ENCODE data around the gene ATXN7. TPM values are rescaled to one million over a fixed set of nuclear protein-coding genes. Genes with fewer than 3 reads are reported as not detected.

The ATXN7 gene
- total RNA-seq, 4 donors from 2014 or later: 6.1 to 28.2 (median 20.2) TPM

GRCh38 chr3:63855333-63855940, 8.2 kb upstream of the ATXN7 start:
- TF ChIP-seq POLR2A (IDR thresholded peaks at IDR 0.05): no peak
- no peak for TF ChIP-seq CTCF (IDR thresholded peaks at IDR 0.05)
- intact Hi-C loops (cut with DNase I): no loop called here
- Histone ChIP-seq H3K27me3 (no peaks in the 10 kb centered on the region), H3K27ac (peak overlapping the region in 2 of 4 donors; percentile 12 to 61), H3K36me3 (no peaks in the 10 kb centered on the region), H3K9me3 (no peaks in the 10 kb centered on the region), H3K4me3 (no peak overlapping the region), H3K4me1 (peaks cover 0 to 18% (median 9%) of the 10 kb centered on the region in 3 donors)
- no peak for DNase-seq
- 7 to 12% methylated on average over 1 of the region's 1 CpG for WGBS, 2 donors

- WGBS, 2 donors: 74% methylated on average over 2 of the region's 2 CpGs
- DNase-seq: no peak
- TF ChIP-seq POLR2A (IDR thresholded peaks at IDR 0.05): no peak
- TF ChIP-seq CTCF (IDR thresholded peaks at IDR 0.05): no peak
- H3K4me1 ChIP-seq: peaks cover 3 to 35% (median 9%) of the 10 kb centered on the region in 3 donors
- no peak overlapping the region for H3K27ac ChIP-seq
- no peaks in the 10 kb centered on the region for H3K27me3 ChIP-seq
- no peaks in the 10 kb centered on the region for H3K9me3 ChIP-seq
- no peaks in the 10 kb centered on the region for H3K36me3 ChIP-seq
- intact Hi-C loops (cut with DNase I): no loop called here
- H3K4me3 ChIP-seq: no peak overlapping the region
Measured at GRCh38 chr3:63857311-63857710, 6.4 kb upstream of the ATXN7 start.

GRCh38 chr3:63860776-63861175, 2.9 kb upstream of the ATXN7 start:
- Histone ChIP-seq H3K9me3 (no peaks in the 10 kb centered on the region), H3K27me3 (no peaks in the 10 kb centered on the region), H3K27ac (no peak overlapping the region), H3K4me3 (no peak overlapping the region), H3K4me1 (peaks cover 7 to 43% (median 15%) of the 10 kb centered on the region in 3 donors), H3K36me3 (no peaks in the 10 kb centered on the region)
- no peak for TF ChIP-seq POLR2A (IDR thresholded peaks at IDR 0.05)
- TF ChIP-seq CTCF (IDR thresholded peaks at IDR 0.05): no peak
- 85 to 87% methylated on average over 3 of the region's 3 CpGs for WGBS, 2 donors
- intact Hi-C loops (cut with DNase I): no loop called here
- DNase-seq: no peak

- no peak for DNase-seq
- H3K4me3 ChIP-seq: no peak overlapping the region
- no peaks in the 10 kb centered on the region for H3K27me3 ChIP-seq
- H3K4me1 ChIP-seq: peaks cover 3 to 40% (median 15%) of the 10 kb centered on the region in 3 donors
- no peaks in the 10 kb centered on the region for H3K9me3 ChIP-seq
- no peaks in the 10 kb centered on the region for H3K36me3 ChIP-seq
- 81 to 94% methylated on average over 5 of the region's 5 CpGs for WGBS, 2 donors
- no peak overlapping the region for H3K27ac ChIP-seq
- intact Hi-C loops (cut with DNase I): no loop called here
- TF ChIP-seq CTCF (IDR thresholded peaks at IDR 0.05) (no peak), POLR2A (IDR thresholded peaks at IDR 0.05) (no peak)
Measured at GRCh38 chr3:63861306-63861705, 2.4 kb upstream of the ATXN7 start.

- peaks cover 0 to 9% (median 0%) of the 10 kb centered on the region in 3 donors for H3K36me3 ChIP-seq
- peaks cover 3 to 34% (median 15%) of the 10 kb centered on the region in 3 donors for H3K4me1 ChIP-seq
- WGBS, 2 donors: 10 to 15% methylated on average over 5 of the region's 5 CpGs
- DNase-seq: no peak
- peak overlapping the region; percentile 94 to 99 (median 96) for H3K27ac ChIP-seq
- peak overlapping the region; percentile 97 to 99 (median 98) for H3K4me3 ChIP-seq
- intact Hi-C loops (cut with DNase I): no loop called here
- TF ChIP-seq CTCF (IDR thresholded peaks at IDR 0.05) (no peak), POLR2A (IDR thresholded peaks at IDR 0.05) (no peak)
- no peaks in the 10 kb centered on the region for H3K9me3 ChIP-seq
- H3K27me3 ChIP-seq: no peaks in the 10 kb centered on the region
Measured at GRCh38 chr3:63862804-63863149, 890 bp upstream of the ATXN7 start.

Measured in esophagus squamous epithelium (tissue), 5 donors.